ENCODE measurements around the gene FANCL. TPM values are rescaled to one million over a fixed set of nuclear protein-coding genes. Genes with fewer than 3 reads are reported as not detected.

FANCL gene
- total RNA-seq: 13.2 and 19.5 TPM in 2 replicates

DNA sequence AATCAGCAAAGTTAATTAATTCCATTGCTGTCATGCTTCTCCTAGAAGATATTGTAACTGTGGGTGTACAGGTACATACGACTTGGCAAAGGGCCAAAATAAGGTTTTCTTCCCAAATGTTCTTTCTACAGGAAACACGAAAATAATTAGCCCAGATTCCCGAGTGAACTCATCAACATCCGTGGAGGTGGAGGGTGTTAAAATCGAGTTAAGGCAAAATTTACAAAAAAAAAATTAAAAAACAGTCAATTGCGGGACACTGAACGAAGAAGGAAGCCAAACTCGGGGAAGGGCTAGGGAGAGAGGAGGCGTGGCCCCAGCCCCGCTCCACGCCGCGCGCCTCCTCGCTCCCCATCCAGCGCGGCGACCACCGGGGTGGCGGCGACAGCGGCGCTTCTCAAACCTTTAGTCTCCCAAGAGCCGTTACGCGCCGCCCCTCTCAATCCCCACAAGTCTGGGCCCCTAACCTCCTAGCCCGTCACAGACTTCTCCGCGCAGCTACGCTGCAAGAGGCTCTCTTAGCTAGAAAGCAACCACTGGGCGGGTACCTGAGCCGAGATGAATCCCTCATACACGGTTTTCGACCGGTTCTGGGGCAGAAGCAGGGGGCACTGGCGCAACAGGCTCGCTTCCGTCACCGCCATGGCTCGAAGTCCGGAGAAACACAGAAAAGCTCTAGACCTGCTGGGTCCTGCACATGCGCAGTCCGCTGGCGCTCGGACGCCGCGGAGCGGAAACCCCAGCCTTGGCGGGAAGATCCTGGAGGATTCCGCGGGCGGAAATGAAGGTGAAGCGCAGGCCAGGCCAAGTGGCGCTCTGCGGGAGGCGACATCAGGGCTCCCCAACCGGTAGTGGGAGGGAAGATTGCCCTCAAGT is at the start of gene FANCL:
Gene FANCL (minus strand): TSS at position 656 of the 876 bp plus-strand sequence. CDS start 12 bp downstream, at position 644.

Other genes starting within 250 kb of the FANCL start
- 17.1 and 19.7 TPM in 2 replicates for gene VRK2, start 194.5 kb downstream of the FANCL start, total RNA-seq